PFSK-1 (cell line): ENCODE results near the gene TMTC2.

Experiments used
- FOXP2 ChIP-seq: optimal IDR thresholded peaks from 2 replicates; pipeline ENCODE3; 2011; ENCODE audit warnings: borderline replicate concordance, control low read depth, inconsistent platforms; ENCODE audit not compliant: insufficient read depth; ENCODE audit errors: extremely low read length, extremely low read depth
- POLR2AphosphoS5 ChIP-seq: IDR thresholded peaks from 2 replicates; pipeline ENCODE4 v1.6.1; 2012; ENCODE audit warnings: low read depth, mild to moderate bottlenecking, control low read depth, low read length, moderate library complexity
- SIN3A ChIP-seq: IDR thresholded peaks from 2 replicates; pipeline ENCODE4 v1.6.1; 2012; ENCODE audit warnings: mild to moderate bottlenecking, low read length, moderate library complexity, borderline replicate concordance; ENCODE audit not compliant: insufficient read depth
- TAF1 ChIP-seq: IDR thresholded peaks from 2 replicates; pipeline ENCODE4 v1.6.1; 2012; ENCODE audit warnings: low read length, control low read depth, borderline replicate concordance; ENCODE audit not compliant: insufficient read depth
- TF ChIP-seq, protein P1 (sequence below), 2 experiments: IDR thresholded peaks; 2 replicates each; pipeline versions ENCODE4 v1.6.1 to v1.8.0; 2011 to 2012; ENCODE audit warnings: low read depth in 2 of 2, low read length in 2 of 2, control low read depth in 1 of 2, inconsistent platforms in 1 of 2, mild to moderate bottlenecking in 1 of 2, moderate library complexity in 1 of 2; ENCODE audit not compliant: insufficient read depth in 1 of 2

The TMTC2 gene

DNA sequence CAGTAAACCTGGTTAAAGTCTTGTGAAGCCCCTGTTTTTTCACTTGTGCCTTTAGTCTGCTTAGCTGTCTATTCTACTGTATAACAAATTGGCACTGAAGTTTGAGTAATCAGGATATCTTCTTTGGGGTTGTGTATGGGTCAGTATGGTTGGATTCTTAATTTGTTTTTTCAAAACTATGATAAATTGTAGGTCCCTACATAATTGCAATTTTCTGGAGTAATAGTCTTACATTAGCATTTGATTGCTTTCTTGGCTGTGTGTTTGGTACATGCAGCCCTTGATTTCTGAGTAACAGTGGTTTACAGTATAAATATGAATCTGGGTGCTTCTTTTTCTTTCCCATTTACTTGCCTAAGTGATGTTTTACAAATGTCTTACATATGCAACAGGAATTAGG, 186.6 kb downstream of the TMTC2 start:
- no peak for TF ChIP-seq POLR2AphosphoS5
- TF ChIP-seq SIN3A: no peak
- TF ChIP-seq FOXP2: no peak
- TF ChIP-seq, protein P1, sequence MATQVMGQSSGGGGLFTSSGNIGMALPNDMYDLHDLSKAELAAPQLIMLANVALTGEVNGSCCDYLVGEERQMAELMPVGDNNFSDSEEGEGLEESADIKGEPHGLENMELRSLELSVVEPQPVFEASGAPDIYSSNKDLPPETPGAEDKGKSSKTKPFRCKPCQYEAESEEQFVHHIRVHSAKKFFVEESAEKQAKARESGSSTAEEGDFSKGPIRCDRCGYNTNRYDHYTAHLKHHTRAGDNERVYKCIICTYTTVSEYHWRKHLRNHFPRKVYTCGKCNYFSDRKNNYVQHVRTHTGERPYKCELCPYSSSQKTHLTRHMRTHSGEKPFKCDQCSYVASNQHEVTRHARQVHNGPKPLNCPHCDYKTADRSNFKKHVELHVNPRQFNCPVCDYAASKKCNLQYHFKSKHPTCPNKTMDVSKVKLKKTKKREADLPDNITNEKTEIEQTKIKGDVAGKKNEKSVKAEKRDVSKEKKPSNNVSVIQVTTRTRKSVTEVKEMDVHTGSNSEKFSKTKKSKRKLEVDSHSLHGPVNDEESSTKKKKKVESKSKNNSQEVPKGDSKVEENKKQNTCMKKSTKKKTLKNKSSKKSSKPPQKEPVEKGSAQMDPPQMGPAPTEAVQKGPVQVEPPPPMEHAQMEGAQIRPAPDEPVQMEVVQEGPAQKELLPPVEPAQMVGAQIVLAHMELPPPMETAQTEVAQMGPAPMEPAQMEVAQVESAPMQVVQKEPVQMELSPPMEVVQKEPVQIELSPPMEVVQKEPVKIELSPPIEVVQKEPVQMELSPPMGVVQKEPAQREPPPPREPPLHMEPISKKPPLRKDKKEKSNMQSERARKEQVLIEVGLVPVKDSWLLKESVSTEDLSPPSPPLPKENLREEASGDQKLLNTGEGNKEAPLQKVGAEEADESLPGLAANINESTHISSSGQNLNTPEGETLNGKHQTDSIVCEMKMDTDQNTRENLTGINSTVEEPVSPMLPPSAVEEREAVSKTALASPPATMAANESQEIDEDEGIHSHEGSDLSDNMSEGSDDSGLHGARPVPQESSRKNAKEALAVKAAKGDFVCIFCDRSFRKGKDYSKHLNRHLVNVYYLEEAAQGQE (IDR thresholded peaks at IDR 0.05; ENCODE audit: insufficient read depth in 1 of 2, low read depth in 2 of 2, low read length in 2 of 2): no peak
- TF ChIP-seq TAF1: no peak

GRCh38 chr12:82873951-82874350, 187.2 kb downstream of the TMTC2 start:
- TF ChIP-seq POLR2AphosphoS5 (no peak), SIN3A (no peak), FOXP2 (no peak)
- TF ChIP-seq, protein P1 (IDR thresholded peaks at IDR 0.05; ENCODE audit: insufficient read depth in 1 of 2, low read depth in 2 of 2, low read length in 2 of 2): no peak

- TF ChIP-seq TAF1 (no peak), POLR2AphosphoS5 (no peak), SIN3A (no peak), FOXP2 (no peak)
- TF ChIP-seq, protein P1 (IDR thresholded peaks at IDR 0.05; ENCODE audit: insufficient read depth in 1 of 2, low read depth in 2 of 2, low read length in 2 of 2): no peak
Observed at GRCh38 chr12:82874945-82875344, 188.2 kb downstream of the TMTC2 start.

GRCh38 chr12:82876075-82876474, 189.4 kb downstream of the TMTC2 start:
- TF ChIP-seq TAF1: no peak
- no peak for TF ChIP-seq SIN3A
- TF ChIP-seq FOXP2: no peak
- no peak for TF ChIP-seq POLR2AphosphoS5
- TF ChIP-seq, protein P1 (IDR thresholded peaks at IDR 0.05; ENCODE audit: insufficient read depth in 1 of 2, low read depth in 2 of 2, low read length in 2 of 2): no peak

GRCh38 chr12:82877963-82878362, 191.3 kb downstream of the TMTC2 start:
- TF ChIP-seq, protein P1 (IDR thresholded peaks at IDR 0.05; ENCODE audit: insufficient read depth in 1 of 2, low read depth in 2 of 2, low read length in 2 of 2): no peak
- TF ChIP-seq POLR2AphosphoS5: no peak
- no peak for TF ChIP-seq TAF1
- no peak for TF ChIP-seq SIN3A
- no peak for TF ChIP-seq FOXP2
